Measurements from ENCODE around the gene LIPA. TPM values are rescaled to one million over a fixed set of nuclear protein-coding genes. Genes with fewer than 3 reads are reported as not detected.

LIPA gene
- total and polyA plus RNA-seq, 4 donors = 26.3 to 83.3 (median 56.7) TPM

DNA sequence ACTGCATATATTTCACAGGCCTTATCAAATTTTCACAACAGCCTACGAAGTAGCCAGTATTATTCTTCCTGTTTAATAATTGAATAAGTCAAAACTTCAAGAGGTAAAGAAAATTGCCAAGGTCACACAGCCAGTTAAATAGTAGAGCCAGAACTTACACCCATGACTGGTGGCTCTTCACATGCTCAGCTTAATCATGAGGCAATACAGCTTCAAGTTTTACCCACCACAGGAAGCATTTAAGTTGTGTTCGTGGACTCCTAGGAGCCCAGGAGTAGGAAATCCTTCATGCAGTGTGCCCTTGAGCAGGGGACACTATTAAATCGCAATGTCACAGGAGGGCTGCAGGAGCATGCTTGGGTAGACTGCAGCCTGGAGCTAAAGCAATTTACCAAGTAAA, 11.1 kb downstream of the LIPA start:
- Histone ChIP-seq H3K27ac (ENCODE audit: low read depth in 1 of 2, low read length in 2 of 2) (no peak overlapping the region), H3K4me1 (ENCODE audit: control insufficient read depth in 1 of 2, insufficient read depth in 2 of 2, low read length in 2 of 2) (no peaks in the 10 kb centered on the region), H3K9me3 (ENCODE audit: control insufficient read depth, low read length) (no peaks in the 10 kb centered on the region), H3K27me3 (ENCODE audit: control insufficient read depth in 1 of 2, insufficient read depth in 2 of 2, low read length in 1 of 2) (no peaks in the 10 kb centered on the region), H3K4me3 (ENCODE audit: low read length in 2 of 2) (no peak overlapping the region), H3K36me3 (ENCODE audit: control insufficient read depth in 1 of 2, insufficient read depth in 2 of 2, low read length in 1 of 2) (peaks cover 2 to 4% of the 10 kb centered on the region in 2 donors)
- 78 to 88% methylated on average over 3 of the region's 3 CpGs for WGBS, 2 donors
- intact Hi-C loops (cut with DNase I) = no loop called here
- DNase-seq (no peak), ATAC-seq (ENCODE audit: low FRiP score) (no peak)

DNA sequence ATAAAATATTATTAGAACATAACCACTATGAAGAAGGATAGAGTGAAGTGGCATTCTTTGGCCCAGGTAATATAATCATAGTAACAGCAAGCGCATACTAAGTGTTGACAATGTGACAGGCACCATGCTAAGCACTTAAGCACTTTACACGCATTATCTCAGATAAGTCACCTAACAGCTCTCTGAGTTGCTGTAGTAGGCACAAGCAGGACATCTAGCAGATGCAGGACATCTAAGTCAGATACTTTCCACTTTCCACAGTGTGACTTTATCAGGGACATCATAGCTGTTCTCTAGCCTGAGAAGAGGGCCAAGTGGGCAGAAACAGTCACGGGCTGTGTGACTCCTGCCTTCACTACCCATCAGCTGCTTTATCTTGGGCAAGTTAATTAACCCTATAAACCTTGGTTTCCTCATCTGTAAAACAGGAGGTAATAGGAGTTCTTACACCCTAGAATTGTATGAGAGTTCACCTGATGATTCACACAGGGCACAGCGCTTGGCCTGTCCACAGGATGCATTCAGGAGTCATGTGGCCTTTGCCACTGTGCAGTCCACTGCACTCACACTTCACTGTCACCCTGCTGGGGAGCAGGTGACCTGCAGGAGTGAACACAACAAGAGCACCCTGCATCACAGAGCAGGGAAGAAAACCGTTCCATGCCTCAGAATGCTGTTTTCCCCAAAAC, 12.5 kb downstream of the LIPA start:
- Histone ChIP-seq H3K9me3 (ENCODE audit: control insufficient read depth, low read length) (no peaks in the 10 kb centered on the region), H3K27me3 (ENCODE audit: control insufficient read depth in 1 of 2, insufficient read depth in 2 of 2, low read length in 1 of 2) (no peaks in the 10 kb centered on the region), H3K36me3 (ENCODE audit: control insufficient read depth in 1 of 2, insufficient read depth in 2 of 2, low read length in 1 of 2) (peaks cover 2 to 4% of the 10 kb centered on the region in 2 donors), H3K27ac (ENCODE audit: low read depth in 1 of 2, low read length in 2 of 2) (no peak overlapping the region), H3K4me3 (ENCODE audit: low read length in 2 of 2) (no peak overlapping the region), H3K4me1 (ENCODE audit: control insufficient read depth in 1 of 2, insufficient read depth in 2 of 2, low read length in 2 of 2) (no peaks in the 10 kb centered on the region)
- ATAC-seq (ENCODE audit: low FRiP score) (no peak), DNase-seq (no peak)
- intact Hi-C loops (cut with DNase I) = no loop called here
- 87 to 88% methylated on average over 5 of the region's 5 CpGs for WGBS, 2 donors

DNA sequence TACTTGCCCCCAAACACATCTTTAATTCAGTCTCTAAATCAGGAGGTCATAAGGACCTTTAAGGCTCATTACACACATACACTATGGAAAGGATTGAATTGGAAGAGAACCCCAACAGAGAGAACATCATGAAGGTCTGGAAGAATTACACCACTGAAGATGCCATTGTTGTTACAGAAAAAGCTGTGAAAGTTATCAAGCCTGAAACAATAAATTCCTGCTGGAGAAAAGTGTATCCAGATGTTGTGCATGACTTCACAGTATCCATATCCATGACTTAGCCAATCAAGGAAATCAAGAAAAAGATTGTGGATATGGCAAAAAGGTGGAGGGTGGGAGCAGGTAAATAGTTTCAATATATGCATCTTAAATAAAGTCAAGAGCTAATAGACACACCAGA, 13.7 kb downstream of the LIPA start:
- no peak for ATAC-seq (ENCODE audit: low FRiP score)
- Histone ChIP-seq H3K27ac (ENCODE audit: low read depth in 1 of 2, low read length in 2 of 2) (no peak overlapping the region), H3K27me3 (ENCODE audit: control insufficient read depth in 1 of 2, insufficient read depth in 2 of 2, low read length in 1 of 2) (no peaks in the 10 kb centered on the region), H3K4me1 (ENCODE audit: control insufficient read depth in 1 of 2, insufficient read depth in 2 of 2, low read length in 2 of 2) (no peaks in the 10 kb centered on the region), H3K36me3 (ENCODE audit: control insufficient read depth in 1 of 2, insufficient read depth in 2 of 2, low read length in 1 of 2) (peaks cover 0 to 4% of the 10 kb centered on the region in 2 donors), H3K4me3 (ENCODE audit: low read length in 2 of 2) (no peak overlapping the region), H3K9me3 (ENCODE audit: control insufficient read depth, low read length) (no peaks in the 10 kb centered on the region)
- intact Hi-C loops (cut with DNase I) = no loop called here
- no peak for DNase-seq

DNA sequence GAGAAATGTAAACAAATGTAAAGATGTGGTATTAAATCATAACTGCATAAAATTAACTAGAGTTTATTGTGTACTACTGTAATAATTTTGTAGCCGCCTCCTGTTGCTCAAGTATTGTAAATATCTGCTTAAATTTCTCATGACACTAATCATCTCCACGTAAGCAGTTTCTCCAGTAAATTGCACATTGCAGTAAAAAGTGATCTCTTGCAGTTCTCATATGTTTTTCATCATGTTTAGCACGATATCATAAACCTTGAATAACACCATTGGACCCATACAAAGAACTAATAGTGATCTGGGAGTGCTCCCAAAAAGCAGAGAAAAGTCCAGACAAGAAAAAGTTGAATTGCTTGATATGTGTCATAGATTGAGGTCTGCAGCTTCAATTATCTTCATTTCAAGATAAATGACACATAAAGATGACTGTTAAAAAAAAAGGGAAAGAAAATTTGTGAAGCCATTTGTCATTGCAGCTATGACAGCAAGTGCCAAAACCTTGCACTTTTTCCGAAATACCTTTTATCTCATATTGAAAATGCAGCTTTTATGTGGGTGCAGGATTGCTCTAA, 15.3 kb downstream of the LIPA start:
- no peak for DNase-seq
- Histone ChIP-seq H3K4me1 (ENCODE audit: control insufficient read depth in 1 of 2, insufficient read depth in 2 of 2, low read length in 2 of 2) (no peaks in the 10 kb centered on the region), H3K27ac (ENCODE audit: low read depth in 1 of 2, low read length in 2 of 2) (no peak overlapping the region), H3K27me3 (ENCODE audit: control insufficient read depth in 1 of 2, insufficient read depth in 2 of 2, low read length in 1 of 2) (no peaks in the 10 kb centered on the region), H3K9me3 (ENCODE audit: control insufficient read depth, low read length) (no peaks in the 10 kb centered on the region), H3K36me3 (ENCODE audit: control insufficient read depth in 1 of 2, insufficient read depth in 2 of 2, low read length in 1 of 2) (peaks cover 0 to 5% of the 10 kb centered on the region in 2 donors), H3K4me3 (ENCODE audit: low read length in 2 of 2) (no peak overlapping the region)
- ATAC-seq (ENCODE audit: low FRiP score) = no peak
- intact Hi-C loops (cut with DNase I) = no loop called here
- WGBS, 2 donors = 90 to 91% methylated on average over 4 of the region's 4 CpGs

DNA sequence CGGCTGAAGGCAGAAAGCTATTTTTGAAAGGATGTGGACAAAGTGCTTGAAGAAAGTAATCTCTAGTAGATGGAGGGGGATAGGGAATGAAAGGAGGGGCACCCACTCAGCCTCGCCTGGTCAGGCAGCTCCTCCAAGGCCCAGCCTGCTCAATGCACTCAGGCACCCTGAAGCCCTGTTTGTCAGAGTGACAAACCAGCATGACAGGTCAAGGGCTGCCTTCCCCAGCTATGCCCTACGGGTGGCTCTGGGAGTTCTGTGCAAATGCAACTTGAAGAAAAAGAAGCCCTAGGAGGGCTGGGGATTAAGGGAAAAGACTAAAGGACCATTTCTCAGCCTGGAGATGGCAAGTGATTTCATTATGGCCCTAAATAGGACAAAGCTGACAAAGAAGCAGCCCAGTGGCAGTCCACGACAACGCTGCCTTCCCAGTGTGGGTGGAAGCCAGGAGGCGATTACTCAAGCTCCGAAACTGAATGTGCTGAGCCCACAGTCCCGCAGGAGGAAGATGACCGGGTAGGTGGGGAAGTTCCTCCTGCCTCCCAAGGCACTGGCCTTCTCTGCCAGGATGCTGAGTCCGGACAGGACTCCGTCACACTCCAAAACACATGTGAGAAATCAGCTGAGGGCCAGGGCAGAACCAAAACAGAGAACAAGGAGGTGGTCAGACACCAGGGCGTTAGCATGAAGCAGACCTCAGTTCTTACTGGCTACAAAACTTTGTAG, 16.3 kb downstream of the LIPA start:
- H3K36me3 ChIP-seq (ENCODE audit: control insufficient read depth in 1 of 2, insufficient read depth in 2 of 2, low read length in 1 of 2) = peaks cover 0 to 7% of the 10 kb centered on the region in 2 donors
- no peaks in the 10 kb centered on the region for H3K27me3 ChIP-seq (ENCODE audit: control insufficient read depth in 1 of 2, insufficient read depth in 2 of 2, low read length in 1 of 2)
- H3K4me1 ChIP-seq (ENCODE audit: control insufficient read depth in 1 of 2, insufficient read depth in 2 of 2, low read length in 2 of 2) = no peaks in the 10 kb centered on the region
- 85 to 88% methylated on average over 12 of the region's 12 CpGs for WGBS, 2 donors
- intact Hi-C loops (cut with DNase I) = no loop called here
- no peak overlapping the region for H3K4me3 ChIP-seq (ENCODE audit: low read length in 2 of 2)
- no peaks in the 10 kb centered on the region for H3K9me3 ChIP-seq (ENCODE audit: control insufficient read depth, low read length)
- peak; percentile 34 for ATAC-seq (ENCODE audit: low FRiP score)
- peak; percentile 78 to 89 for DNase-seq
- no peak overlapping the region for H3K27ac ChIP-seq (ENCODE audit: low read depth in 1 of 2, low read length in 2 of 2)

DNA sequence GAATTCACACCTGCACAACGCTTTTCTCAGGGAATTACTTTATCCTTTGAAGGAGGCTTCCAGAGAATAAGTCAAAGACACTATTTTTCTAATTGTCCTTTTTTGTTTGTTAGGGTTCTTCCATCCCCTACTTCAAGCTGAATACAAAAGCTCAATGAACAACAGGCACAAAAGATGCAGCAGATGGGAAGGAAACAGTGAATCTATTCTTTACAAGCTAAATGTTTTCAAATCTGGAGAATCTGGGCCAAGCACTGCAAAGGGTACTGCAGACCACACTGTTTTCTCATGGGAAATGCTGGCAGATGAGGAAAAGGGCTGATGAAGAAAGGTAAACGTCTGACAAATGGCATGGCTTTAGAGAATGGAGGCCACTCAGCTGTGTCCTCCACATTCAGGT, 18.5 kb downstream of the LIPA start:
- DNase-seq = no peak
- no peaks in the 10 kb centered on the region for H3K4me1 ChIP-seq (ENCODE audit: control insufficient read depth in 1 of 2, insufficient read depth in 2 of 2, low read length in 2 of 2)
- H3K36me3 ChIP-seq (ENCODE audit: control insufficient read depth in 1 of 2, insufficient read depth in 2 of 2, low read length in 1 of 2) = peaks cover 3 to 7% of the 10 kb centered on the region in 2 donors
- H3K27ac ChIP-seq (ENCODE audit: low read depth in 1 of 2, low read length in 2 of 2) = no peak overlapping the region
- no peaks in the 10 kb centered on the region for H3K9me3 ChIP-seq (ENCODE audit: control insufficient read depth, low read length)
- no peak overlapping the region for H3K4me3 ChIP-seq (ENCODE audit: low read length in 2 of 2)
- WGBS, 2 donors = 66 to 71% methylated on average over 2 of the region's 2 CpGs
- intact Hi-C loops (cut with DNase I) = no loop called here
- no peaks in the 10 kb centered on the region for H3K27me3 ChIP-seq (ENCODE audit: control insufficient read depth in 1 of 2, insufficient read depth in 2 of 2, low read length in 1 of 2)
- no peak for ATAC-seq (ENCODE audit: low FRiP score)

DNA sequence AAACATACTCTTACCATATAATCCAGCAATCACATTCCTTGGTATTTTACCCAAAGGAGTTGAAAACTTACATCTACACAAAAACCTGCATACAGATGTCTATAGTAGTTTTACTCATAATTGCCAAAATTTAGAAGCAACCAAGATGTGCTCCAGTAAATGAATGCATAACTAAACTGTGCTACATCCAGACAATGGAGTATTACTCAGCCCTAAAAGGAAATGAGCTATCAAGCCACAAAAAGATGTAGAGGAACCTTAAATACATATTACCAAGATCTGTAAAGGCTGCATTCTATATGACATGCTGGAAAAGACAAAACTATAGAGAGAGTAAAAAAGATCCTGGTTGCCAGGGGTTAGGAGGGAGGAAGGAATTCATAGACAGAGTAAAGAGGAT, 22.6 kb downstream of the LIPA start:
- Histone ChIP-seq H3K36me3 (ENCODE audit: control insufficient read depth in 1 of 2, insufficient read depth in 2 of 2, low read length in 1 of 2) (peaks cover 6 to 7% of the 10 kb centered on the region in 2 donors), H3K4me1 (ENCODE audit: control insufficient read depth in 1 of 2, insufficient read depth in 2 of 2, low read length in 2 of 2) (no peaks in the 10 kb centered on the region), H3K27me3 (ENCODE audit: control insufficient read depth in 1 of 2, insufficient read depth in 2 of 2, low read length in 1 of 2) (no peaks in the 10 kb centered on the region), H3K27ac (ENCODE audit: low read depth in 1 of 2, low read length in 2 of 2) (no peak overlapping the region), H3K4me3 (ENCODE audit: low read length in 2 of 2) (no peak overlapping the region), H3K9me3 (ENCODE audit: control insufficient read depth, low read length) (no peaks in the 10 kb centered on the region)
- intact Hi-C loops (cut with DNase I) = no loop called here
- no peak for ATAC-seq (ENCODE audit: low FRiP score)
- no peak for DNase-seq

DNA sequence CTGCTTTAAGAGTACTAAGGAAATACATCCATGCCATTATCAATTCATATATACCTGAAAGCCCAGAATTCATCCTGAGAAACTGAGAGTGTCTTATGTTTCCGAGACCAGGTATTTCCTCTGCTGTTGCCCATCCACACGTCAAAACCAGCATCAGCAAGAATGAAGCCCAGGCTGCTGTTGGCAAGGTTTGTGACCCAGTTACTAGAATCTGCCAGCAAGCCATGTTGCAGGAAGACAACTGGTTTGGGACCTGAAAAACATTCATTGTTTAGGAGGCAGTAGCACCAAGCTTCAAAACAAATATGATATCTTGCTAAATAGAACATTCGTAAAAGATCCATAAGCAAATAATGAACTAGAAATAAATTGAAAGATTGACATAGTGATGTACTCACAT, 23.4 kb downstream of the LIPA start:
- no peaks in the 10 kb centered on the region for H3K9me3 ChIP-seq (ENCODE audit: control insufficient read depth, low read length)
- no peak overlapping the region for H3K4me3 ChIP-seq (ENCODE audit: low read length in 2 of 2)
- H3K36me3 ChIP-seq (ENCODE audit: control insufficient read depth in 1 of 2, insufficient read depth in 2 of 2, low read length in 1 of 2) = peaks cover 6 to 7% of the 10 kb centered on the region in 2 donors
- intact Hi-C loops (cut with DNase I) = no loop called here
- ATAC-seq (ENCODE audit: low FRiP score) (no peak), DNase-seq (no peak)
- WGBS, 2 donors = 90 to 92% methylated on average over 3 of the region's 3 CpGs
- no peak overlapping the region for H3K27ac ChIP-seq (ENCODE audit: low read depth in 1 of 2, low read length in 2 of 2)
- H3K4me1 ChIP-seq (ENCODE audit: control insufficient read depth in 1 of 2, insufficient read depth in 2 of 2, low read length in 2 of 2) = no peaks in the 10 kb centered on the region
- no peaks in the 10 kb centered on the region for H3K27me3 ChIP-seq (ENCODE audit: control insufficient read depth in 1 of 2, insufficient read depth in 2 of 2, low read length in 1 of 2)

DNA sequence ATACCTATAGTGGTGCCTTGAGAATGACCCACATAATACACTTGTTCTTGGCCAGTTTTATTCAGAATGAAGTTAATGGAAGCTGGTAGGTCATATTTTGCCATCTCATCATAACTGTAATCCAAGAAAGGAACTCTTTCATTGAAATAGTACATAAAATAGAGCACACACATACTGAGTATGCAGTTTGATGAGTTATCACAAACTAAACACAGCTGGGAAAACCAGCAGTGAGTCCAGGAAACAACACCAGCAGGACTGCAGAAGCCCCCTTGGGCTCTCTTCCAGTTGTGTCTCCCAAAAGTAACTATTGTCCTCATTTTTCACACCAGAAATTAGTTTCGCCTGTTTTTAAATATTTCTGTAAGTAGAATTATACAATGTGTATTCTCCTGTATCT, 24.7 kb downstream of the LIPA start:
- peaks cover 6 to 7% of the 10 kb centered on the region in 2 donors for H3K36me3 ChIP-seq (ENCODE audit: control insufficient read depth in 1 of 2, insufficient read depth in 2 of 2, low read length in 1 of 2)
- ATAC-seq (ENCODE audit: low FRiP score) (no peak), DNase-seq (no peak)
- H3K27ac ChIP-seq (ENCODE audit: low read depth in 1 of 2, low read length in 2 of 2) = no peak overlapping the region
- H3K4me1 ChIP-seq (ENCODE audit: control insufficient read depth in 1 of 2, insufficient read depth in 2 of 2, low read length in 2 of 2) = no peaks in the 10 kb centered on the region
- H3K4me3 ChIP-seq (ENCODE audit: low read length in 2 of 2) = no peak overlapping the region
- intact Hi-C loops (cut with DNase I) = no loop called here
- no peaks in the 10 kb centered on the region for H3K27me3 ChIP-seq (ENCODE audit: control insufficient read depth in 1 of 2, insufficient read depth in 2 of 2, low read length in 1 of 2)
- 93 to 94% methylated on average over 1 of the region's 1 CpG for WGBS, 2 donors
- no peaks in the 10 kb centered on the region for H3K9me3 ChIP-seq (ENCODE audit: control insufficient read depth, low read length)

Data from aorta (tissue), 5 donors.